HG02852 (cell line): ENCODE results near the gene NRSN2.
"Not testable (repeated sequence)": the region's sequence is repeated elsewhere in the genome, so short reads cannot be mapped to it uniquely, and the experiment has no call there.

ENCODE experiments used
- ATAC-seq: cut with Tn5 transposase; IDR thresholded peaks from one replicate; pipeline ENCODE4 v1.9.1; 2021; ENCODE audit warnings: mild to moderate bottlenecking, moderate library complexity; ENCODE audit not compliant: unreplicated experiment

NRSN2 gene

DNA sequence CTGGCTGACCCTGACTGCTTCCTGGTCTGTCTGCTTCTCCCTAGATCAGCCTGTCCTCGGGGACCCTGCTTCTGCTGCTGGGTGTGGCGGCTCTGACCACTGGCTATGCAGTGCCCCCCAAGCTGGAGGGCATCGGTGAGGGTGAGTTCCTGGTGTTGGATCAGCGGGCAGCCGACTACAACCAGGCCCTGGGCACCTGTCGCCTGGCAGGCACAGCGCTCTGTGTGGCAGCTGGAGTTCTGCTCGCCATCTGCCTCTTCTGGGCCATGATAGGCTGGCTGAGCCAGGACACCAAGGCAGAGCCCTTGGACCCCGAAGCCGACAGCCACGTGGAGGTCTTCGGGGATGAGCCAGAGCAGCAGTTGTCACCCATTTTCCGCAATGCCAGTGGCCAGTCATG, 6.3 kb downstream of the NRSN2 start:
- no peak for ATAC-seq

DNA sequence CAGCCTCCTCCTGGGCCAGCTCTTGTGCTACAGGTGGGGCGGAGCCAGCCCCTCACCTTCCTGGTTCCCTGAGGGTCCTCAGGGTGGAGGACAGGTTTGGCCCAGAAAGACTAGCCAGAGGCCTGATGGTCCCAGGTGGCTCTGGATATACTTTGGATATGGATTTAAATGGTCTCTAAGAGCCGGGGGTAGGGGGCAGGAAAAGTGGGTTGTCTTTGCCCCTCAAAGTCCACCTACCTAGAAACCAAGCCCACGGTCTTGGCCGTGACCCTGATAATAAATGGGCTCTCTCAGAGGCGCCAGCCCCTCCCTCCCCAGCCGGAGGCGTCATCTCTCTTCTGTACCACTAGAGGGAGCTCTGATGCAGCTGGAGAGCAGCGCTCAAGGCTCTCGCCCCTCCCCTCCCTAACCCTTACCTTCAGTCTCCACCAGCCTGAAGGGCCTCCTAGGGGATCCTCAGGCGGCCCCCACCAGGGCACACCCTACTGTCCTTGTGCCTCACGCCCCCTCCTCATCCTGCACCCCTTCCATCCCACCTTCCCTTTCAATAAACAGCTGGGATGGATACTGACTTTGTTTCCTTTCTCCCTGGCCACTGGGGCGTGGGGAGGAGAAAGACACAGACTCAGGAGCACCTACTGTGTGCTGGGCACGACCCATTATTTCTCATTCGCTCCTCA, 7.5 kb downstream of the NRSN2 start:
- peak; percentile 86 for ATAC-seq

DNA sequence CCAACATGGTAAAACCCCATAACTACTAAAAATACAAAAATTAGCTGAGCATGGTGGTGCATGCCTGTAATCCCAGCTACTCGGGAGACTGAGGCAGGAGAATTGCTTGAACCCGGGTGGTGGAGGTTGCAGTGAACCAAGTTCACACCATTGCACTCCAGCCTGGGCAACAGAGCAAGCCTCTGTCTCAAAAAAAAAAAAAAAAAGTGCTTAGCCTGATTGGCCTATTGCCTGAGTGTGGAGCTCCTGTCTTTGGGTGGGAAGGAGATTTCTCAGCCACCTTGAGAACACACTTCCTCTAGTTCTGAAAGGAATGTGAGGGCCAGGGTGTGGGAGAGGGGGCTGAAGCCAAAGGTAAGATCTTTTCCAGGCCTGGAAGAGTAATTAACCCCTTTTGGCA, 9.2 kb downstream of the NRSN2 start:
- ATAC-seq, result not testable (repeated sequence)

DNA sequence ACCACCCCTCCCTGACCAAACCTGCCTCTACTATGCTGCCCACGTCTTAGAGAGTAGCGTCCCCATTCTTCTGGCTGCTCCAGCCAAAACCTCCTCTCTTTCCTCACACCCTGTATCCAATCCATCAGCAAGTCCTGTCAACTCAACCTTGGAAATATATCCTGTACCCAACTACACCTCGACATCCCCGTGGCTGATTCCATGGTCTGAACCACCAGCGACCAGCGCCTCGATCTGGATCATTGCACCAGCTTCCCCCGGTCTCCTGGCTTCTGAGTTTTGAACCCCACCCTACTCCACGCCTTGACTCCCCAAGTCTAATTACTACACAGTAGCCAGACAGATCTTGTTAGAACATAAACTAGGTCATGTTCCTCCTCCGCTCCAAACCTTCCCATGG, 9.8 kb downstream of the NRSN2 start:
- no peak for ATAC-seq

DNA sequence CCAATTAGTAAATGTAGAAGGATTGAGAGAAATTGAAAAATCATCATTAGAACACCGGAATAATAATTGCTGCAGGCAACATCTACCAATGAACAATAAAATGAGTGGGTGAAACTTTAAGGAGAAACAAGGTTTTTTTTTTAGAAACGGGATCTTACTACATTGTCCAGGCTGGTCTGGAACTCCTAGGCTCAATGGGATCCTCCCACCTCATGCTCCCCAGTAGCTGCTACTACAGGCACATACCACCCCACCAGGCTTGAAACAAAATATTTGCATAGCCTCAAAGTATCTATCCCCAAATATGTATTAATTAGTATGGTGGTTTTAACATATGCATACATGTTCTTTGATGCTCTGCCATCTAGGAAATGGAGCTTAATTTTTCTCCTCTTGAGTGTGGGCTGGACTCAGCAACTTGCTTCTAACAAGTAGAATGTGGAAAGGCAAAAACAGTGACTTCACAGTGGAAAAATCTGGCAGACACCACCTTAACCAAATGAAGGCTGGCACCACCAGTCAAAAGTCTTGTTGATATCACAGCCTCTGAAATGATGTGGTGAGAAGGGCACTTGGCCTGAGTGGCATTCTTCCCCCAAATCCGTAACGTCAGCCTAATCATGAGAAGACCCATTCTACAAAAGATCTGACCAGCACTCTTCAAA, 12.1 kb downstream of the NRSN2 start:
- ATAC-seq, result no peak

DNA sequence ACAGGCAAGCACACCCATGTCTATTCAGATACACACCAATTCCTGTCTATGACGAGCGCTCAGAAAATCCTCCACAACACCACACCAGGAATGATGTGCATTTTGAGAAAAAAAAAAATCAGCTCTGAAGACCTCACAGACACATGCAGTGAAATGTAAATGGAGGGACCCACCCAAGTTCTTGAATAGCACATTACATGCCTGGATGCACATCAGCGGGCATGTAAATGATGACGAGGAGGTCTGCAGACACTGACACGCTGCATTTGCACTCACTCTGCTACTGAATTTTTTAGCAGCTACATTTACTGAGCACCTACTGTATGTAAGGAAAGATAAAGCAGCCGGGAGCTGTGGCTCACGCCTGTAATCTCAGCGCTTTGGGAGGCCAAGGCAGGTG, 14.7 kb downstream of the NRSN2 start:
- peak; percentile 57 for ATAC-seq

DNA sequence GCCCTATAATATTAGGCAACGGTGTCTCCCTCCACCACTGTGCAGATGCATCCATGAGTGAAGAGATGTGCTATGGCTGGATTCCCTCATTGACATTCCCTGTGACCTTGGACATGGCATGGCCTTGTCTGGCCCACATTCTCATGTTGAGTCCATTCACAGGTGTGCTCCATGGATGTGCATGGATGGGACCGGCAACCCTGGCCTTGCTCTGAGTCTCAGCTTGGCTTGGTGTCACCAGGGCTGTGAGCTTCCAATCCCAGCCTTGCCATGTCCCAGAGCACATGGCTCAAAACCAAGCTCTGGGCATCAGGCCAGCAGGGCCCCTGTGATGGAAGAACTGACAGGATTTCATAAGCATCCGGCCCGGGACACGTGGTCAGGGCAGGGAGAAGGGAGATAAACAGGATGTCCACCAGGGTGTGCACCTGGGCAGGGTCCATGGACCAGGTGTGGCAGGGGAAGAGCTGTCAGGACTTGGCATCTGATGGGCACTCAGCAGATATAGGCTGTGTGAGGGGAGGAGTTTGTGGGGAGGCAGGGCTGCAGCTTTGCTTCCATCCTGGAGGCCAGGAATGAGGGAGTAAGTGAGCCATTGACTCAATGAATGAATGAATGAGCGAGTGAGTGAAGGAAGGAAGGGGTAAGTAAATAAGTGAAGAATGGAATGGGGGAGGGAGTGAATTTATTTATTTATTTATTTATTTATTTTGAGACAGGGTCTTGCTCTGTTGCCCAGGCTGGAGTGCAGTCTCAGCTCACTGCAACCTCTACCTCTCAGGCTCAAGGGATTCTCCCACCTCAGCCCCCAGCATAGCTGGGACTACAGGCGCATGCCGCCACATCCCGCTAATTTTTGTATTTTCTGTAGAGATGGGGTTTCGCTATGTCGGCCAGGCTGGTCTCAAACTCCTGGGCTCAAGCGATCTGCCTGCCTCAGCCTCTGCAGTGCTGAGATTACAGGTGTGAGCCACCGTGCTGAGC, 15.7 kb downstream of the NRSN2 start:
- ATAC-seq, result no peak

DNA sequence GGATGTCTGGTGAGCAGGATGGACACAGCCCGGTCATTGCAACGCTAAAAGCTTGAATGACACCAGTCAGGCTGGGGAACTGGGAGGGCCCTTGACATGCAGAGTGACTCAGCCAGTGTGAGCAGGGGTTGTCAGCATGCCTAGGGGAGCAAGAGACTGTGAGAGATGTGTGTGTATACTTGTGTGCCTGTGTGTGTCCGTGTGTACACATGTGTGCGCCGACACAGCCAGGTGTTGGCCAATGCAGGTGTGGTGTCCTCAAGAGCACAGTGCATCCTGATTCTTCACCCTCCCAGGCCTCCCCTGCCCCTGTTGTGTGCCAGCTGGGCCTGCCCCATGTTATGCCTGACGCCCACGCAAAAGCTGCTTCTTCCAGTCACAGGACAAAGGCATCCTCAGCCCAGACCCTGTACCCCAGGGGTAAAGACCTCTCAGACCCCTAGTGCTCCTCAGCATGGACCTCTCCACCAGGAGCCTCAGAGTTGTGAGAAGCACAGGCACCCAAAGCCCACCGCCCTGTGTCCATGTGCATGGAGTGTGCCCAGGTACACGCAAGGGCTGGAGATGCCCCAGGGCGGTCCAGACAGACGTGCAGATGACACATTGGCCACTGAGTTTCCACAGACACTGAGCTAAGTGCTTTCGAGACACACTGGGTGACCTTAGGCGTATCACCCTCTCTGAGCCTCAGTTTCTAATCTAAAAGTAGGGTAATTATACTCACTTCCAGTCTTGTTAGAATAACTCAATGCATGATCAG, 16.6 kb downstream of the NRSN2 start:
- no peak for ATAC-seq

DNA sequence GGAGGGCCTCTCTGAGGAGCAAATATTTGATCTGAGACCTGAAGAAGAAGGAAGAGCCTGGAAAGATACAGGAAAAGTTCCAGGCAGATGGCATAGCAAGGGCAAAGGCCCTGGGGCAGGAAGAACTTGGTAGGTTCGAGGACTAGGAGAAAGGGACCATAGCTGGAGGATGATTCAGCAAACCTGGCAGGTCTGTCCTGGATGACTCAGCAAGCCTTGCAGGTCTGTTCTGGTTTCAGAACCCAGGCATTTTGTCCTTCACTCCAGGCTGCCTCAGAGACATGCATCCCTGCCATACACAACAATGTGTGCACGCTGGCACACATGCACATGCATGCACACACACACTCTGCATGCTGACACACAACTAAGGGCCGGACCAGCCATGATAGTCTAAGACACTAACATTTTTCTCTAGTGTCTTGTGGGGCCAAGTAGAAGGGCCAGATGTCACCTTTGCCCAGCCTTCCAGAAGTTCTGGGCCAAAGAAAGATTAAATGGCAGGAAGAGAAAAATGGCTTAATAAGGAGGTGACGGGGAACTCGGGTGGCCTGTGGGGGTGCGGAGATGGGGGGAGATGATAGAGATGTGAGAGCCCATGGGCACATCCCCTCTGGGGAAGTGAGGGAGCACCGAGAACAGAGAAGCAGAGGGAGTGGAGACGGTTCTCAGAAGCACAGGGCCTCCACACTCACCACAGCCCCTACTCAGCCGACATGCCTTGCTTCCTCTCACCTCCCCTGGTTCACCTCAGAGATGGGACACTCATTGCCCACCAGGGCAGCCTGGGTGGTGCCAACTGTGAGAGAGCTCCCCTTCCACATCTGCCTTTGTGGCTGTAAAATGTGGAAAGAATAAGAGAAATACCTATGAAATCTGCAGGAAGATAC, 18.2 kb downstream of the NRSN2 start:
- ATAC-seq, result no peak

DNA sequence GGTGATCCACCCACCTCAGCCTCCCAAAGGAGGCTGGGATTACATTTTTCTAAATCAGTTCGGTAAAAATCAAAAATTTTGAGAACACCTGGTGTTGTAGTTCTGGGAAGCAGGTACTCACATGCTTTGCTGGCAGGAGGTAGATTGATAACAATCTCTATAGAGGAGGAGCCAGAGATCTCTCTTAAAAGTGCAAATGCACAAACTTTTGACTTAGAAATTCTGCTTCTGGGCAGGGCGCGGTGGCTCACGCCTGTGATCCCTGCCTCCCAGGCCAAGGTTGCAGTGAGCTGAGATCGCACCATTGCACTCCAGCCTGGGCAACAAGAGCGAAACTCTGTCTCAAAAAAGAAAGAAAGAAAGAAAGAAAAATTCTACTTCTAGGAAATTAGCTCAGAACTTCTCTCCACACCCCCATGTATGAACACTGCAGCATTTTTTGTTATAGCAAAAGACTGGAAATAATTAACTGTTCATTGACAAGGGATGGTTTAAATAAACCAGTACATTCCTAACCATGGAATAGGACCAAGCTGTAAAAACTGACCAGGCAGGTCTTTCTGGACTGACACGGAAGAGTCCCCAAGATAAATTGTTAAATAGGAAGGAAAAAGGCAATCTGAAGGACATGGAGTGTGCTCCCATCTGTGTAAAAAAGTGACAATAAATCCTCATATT, 19.3 kb downstream of the NRSN2 start:
- no peak for ATAC-seq

DNA sequence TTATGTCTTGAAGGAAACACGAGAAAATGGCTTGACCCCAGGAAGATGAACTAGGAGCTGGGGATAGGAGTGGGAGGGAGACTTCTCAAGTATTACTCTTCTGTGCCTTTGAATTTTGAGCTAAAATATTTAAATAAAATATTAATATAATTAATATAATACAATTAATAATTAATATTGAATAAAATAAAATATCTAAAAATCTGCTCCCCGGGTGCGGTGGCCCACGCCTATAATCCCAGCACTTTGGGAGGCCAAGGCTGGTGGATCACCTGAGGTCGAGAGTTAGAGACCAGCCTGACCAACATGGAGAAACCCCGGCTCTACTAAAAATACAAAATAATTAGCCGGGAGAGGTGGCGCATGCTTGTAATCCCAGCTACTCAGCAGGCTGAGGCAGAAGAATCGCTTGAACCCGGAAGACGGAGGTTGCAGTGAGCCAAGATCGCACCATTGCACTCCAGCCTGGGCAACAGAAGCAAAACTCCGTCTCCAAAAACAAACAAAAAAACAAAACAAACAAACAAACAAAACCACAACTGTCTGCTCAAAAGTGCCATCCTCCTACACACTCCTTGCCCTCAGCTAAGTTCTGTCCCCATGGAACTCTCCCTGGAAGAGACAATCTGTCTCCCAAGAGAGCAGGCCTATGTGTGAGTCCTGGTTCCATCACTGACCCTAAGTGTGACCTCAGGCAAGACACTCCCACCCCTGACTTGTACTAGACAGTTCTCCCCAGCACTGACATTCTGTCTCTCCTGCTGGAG, 20.0 kb downstream of the NRSN2 start:
- ATAC-seq, result no peak

DNA sequence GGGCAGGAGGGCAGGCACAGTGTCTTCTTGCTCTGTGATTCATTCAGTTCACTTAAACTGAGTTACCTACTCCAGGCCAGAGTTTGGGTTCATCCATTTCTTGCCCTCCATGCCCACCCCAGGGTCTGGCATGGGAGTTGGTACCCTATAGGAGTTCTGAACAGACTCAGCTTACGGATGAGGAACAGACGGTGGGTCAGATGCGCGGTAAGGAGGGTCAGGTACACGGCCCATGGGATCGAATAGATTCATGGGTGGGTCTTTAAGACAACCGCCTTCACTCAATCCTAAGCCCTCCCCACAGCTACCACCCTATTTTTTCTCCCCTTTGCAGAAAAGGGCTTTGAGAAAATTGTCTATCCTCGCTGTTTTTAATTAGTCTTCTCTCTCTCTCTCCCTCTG, 20.6 kb downstream of the NRSN2 start:
- no peak for ATAC-seq

DNA sequence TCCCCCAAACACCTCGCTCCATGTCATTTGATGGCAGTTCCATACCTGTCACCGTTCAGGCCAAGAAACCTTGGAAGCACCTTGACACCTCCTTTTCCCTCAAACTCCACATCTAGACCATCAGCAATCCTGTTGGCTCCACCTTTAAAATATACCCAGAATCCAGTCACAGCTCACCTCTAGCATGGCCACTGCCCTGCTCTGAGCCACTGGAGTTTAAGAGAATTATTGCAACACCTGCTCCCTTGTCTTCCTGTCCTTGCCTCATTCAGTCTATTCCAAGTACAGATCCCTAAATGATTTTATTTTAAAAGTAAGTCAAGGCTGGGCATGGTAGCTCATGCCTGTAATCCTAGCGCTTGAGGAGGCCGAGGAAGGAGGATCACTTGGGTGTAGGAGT, 22.0 kb downstream of the NRSN2 start:
- ATAC-seq, result no peak

DNA sequence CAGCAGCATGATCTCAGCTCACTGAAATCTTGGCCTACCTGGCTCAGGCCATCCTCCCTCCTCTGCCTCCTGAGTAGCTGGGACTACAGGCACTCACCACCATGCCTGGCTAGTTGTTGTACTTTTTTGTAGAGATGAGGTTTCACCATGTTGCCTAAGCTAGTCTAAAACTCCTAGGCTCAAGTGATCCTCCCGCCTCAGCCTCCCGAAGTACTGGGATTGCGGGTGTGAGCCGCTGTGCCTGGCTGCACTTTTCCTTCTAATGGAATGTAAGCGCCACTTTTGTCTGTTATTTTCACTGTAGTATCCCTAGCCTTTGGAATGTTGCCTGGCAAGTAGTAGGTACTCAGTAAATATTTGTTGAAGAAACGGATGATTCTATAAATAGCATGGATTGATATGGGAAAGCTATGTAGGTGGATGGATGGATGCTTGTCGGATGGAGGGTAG, 23.3 kb downstream of the NRSN2 start:
- ATAC-seq, result no peak

DNA sequence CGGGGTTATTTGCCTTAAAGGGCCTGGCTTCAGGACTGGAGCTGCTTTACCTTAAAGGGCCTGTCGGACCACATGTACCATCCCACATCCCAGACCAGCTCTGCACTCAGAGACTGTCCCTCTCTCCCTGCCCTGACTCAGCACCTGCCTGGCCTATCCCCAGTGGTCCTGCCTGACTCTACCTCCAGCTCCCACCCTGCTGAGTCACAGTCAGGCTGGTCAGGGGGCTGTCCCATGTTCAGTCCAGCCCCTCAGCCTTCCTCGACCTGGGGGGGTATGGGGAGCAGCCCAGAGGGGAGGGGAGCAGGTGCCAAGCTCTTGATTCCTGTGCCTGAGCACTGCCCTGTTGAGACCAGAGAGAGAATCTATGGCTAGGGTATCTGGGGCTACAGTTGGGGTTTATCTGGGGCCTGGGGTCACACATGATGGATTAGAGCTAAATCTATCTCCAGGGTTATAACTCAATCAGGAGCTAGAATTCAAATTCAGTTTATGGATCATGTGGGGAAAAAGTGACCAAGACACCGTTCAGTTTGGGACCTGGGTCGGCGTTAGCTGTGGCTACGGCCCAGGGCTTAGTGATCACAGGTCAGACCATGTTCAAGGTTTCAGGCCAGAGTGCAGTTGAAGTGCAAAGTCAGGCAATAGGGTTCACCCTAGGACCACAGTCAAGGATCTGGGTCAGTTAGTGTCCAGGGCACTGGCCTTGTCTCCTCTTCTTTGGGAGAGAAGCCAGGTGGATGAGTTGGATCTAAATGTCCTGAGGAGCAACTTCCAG, 24.3 kb downstream of the NRSN2 start:
- no peak for ATAC-seq

DNA sequence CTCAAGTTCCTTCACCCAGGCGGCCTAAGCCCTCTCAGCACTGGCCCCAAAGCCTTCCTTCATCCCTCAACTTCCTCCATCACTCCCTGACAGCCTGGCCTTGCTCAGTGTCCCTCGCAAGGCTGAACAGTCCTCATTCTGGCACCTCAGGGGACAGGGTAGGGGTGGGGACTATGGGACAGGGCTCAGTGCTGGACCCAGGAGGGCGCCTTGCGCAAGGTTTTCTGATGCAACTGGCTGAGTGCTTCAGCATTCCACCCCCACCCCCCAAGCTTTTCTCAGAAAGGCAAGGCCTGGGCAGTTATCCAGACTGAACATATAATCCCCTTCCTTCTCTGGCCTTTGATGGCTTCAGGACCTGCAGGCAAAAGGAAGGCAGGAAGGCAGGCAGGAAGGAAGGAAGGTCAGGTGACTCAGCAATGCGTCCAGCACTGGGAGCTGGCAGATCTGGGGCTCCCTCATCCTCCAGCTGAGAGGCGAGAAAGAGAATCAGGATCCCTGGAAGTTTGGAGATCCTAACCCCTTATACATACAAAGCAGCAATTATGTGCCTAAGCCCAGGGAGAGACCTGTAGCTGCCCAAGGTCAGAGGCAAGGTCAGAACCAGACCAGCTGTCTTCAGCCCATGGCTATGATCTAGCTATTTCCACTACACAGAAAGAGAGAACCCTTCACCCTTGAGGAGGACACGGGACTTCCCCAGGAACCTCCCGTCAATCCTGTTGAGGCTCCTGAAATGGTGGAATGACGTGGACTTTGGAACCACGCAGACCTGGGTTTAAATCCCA, 25.0 kb downstream of the NRSN2 start:
- ATAC-seq, result no peak

DNA sequence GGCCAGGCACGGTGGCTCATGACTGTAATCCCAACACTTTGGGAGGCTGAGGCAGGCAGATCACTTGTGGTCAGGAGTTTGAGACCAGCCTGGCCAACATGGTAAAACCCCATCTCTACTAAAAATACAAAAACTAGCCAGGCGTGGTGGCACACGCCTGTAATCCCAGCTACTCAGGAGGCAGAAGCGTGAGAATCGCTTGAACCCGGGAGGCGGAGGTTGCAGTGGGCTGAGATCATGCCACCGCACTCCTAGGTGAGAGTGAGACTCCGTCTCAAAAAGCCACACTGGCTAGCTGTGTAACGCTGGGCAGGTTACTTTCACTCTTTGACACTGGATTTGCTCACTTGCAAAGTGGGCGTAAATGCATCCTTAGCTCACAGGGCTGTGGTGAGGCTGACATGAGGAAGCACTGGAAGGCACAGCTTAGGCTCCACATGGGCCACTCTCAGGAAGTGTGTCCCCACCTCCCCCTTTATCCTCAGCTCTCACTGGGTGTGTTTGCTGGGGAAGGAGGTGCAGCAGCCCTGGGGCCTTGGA, 25.7 kb downstream of the NRSN2 start:
- ATAC-seq, result not testable (repeated sequence)
